GM20000 (cell line): ENCODE measurements around the gene SLC13A4.
"Not testable (repeated sequence)": the region's sequence is repeated elsewhere in the genome, so short reads cannot be mapped to it uniquely, and the experiment has no call there.

Experiments used
- DNase-seq: peaks from one replicate; pipeline ENCODE4 v3.0.0; 2012; ENCODE audit warnings: low spot score
- CTCF ChIP-seq: IDR thresholded peaks from 2 replicates; pipeline ENCODE4 v1.5.1; 2012; ENCODE audit warnings: mild to moderate bottlenecking, control low read depth; ENCODE audit errors: extremely low read depth, missing control alignments

The SLC13A4 gene

GRCh38 chr7:135747366-135747765, 19.4 kb upstream of the SLC13A4 start:
- DNase-seq = no peak
- TF ChIP-seq CTCF = no peak

GRCh38 chr7:135745703-135746312, 17.8 kb upstream of the SLC13A4 start:
- TF ChIP-seq CTCF = no peak
- no peak for DNase-seq

- DNase-seq = no peak
- TF ChIP-seq CTCF = no peak
Observed at GRCh38 chr7:135744938-135745702, 17.1 kb upstream of the SLC13A4 start.

GRCh38 chr7:135743907-135744731, 16.1 kb upstream of the SLC13A4 start:
- no peak for DNase-seq
- TF ChIP-seq CTCF = no peak

- TF ChIP-seq CTCF = no peak
- no peak for DNase-seq
Observed at GRCh38 chr7:135742371-135742770, 14.4 kb upstream of the SLC13A4 start.

- TF ChIP-seq CTCF = no peak
- DNase-seq = no peak
Observed at GRCh38 chr7:135741905-135742304, 13.9 kb upstream of the SLC13A4 start.

- no peak for TF ChIP-seq CTCF
- no peak for DNase-seq
Observed at GRCh38 chr7:135740889-135741288, 12.9 kb upstream of the SLC13A4 start.

GRCh38 chr7:135737306-135737647, 9.3 kb upstream of the SLC13A4 start:
- DNase-seq = not testable (repeated sequence)
